ENCODE data around the gene ITGB1.

Gene ITGB1

DNA sequence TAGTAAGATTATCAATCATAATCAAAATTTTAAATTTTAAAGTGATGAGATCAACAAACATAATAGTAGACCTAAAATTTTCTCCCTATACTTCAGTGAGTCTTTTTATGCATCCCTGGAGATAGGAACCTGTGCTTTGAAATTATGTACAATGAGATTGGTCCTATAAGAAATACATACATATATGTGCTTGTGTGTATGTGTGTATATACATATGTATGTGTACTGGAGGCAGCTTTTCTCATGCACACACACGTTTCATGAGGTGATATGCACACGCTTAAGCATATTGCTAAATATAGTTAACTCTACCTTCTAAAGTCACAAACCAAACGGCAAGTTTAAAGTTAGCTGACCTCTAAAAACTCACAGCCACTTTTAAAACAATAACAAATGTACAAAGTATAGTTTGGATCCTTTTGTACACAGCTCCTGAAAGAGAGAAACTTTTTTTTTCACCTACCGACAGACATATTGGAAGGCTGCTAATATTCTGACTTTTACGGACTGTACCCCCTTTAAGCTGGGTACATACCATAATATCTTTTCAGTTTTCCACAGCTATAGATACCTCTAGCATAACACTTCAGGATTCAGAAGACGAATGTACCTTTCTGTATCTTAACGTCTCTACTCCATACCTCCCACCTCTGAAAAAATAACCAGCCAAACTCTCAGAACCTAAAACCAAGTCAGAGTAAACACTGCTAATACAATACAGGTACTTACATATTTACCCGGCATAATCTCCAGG, 3.3 kb downstream of the ITGB1 start:
- peak overlapping the region; percentile 44 for H3K4me3 ChIP-seq (ENCODE audit: control insufficient read depth, low read depth, low read length)
- TF ChIP-seq, protein P1, sequence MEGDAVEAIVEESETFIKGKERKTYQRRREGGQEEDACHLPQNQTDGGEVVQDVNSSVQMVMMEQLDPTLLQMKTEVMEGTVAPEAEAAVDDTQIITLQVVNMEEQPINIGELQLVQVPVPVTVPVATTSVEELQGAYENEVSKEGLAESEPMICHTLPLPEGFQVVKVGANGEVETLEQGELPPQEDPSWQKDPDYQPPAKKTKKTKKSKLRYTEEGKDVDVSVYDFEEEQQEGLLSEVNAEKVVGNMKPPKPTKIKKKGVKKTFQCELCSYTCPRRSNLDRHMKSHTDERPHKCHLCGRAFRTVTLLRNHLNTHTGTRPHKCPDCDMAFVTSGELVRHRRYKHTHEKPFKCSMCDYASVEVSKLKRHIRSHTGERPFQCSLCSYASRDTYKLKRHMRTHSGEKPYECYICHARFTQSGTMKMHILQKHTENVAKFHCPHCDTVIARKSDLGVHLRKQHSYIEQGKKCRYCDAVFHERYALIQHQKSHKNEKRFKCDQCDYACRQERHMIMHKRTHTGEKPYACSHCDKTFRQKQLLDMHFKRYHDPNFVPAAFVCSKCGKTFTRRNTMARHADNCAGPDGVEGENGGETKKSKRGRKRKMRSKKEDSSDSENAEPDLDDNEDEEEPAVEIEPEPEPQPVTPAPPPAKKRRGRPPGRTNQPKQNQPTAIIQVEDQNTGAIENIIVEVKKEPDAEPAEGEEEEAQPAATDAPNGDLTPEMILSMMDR (IDR thresholded peaks at IDR 0.05; ENCODE audit: control insufficient read depth, insufficient read depth, low read depth, low read length, missing control alignments) = no peak
- no peak for DNase-seq (ENCODE audit: low read depth)

DNA sequence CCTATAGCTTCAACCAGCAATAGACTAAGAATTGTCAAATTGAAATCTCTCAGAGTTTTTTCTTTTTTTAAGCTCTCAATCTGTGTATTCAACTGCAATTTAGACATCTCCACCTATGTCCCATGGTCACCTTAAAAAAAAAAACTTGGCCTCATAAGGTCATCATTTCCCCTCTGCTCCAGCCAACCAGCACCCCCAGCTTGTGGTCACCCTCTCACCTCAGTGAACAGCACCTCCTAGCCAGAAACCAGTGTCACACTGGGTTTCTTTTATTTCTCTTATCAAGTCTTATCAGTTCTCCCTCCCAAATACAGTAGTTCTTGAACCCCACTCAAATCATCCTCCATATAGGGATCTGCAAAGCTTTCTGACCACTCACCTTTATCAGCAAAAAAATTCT, 4.0 kb downstream of the ITGB1 start:
- TF ChIP-seq, protein P1 (IDR thresholded peaks at IDR 0.05; ENCODE audit: control insufficient read depth, insufficient read depth, low read depth, low read length, missing control alignments) = no peak
- no peak for DNase-seq (ENCODE audit: low read depth)
- peak overlapping the region; percentile 44 for H3K4me3 ChIP-seq (ENCODE audit: control insufficient read depth, low read depth, low read length)

- DNase-seq (ENCODE audit: low read depth) = no peak
- TF ChIP-seq, protein P1 (IDR thresholded peaks at IDR 0.05; ENCODE audit: control insufficient read depth, insufficient read depth, low read depth, low read length, missing control alignments) = no peak
- peak overlapping the region; percentile 44 for H3K4me3 ChIP-seq (ENCODE audit: control insufficient read depth, low read depth, low read length)
Measured at GRCh38 chr10:32953277-32953927, 4.6 kb downstream of the ITGB1 start.

GRCh38 chr10:32952541-32953276, 5.3 kb downstream of the ITGB1 start:
- H3K4me3 ChIP-seq (ENCODE audit: control insufficient read depth, low read depth, low read length) = no peak overlapping the region
- no peak for DNase-seq (ENCODE audit: low read depth)
- TF ChIP-seq, protein P1 (IDR thresholded peaks at IDR 0.05; ENCODE audit: control insufficient read depth, insufficient read depth, low read depth, low read length, missing control alignments) = no peak

DNA sequence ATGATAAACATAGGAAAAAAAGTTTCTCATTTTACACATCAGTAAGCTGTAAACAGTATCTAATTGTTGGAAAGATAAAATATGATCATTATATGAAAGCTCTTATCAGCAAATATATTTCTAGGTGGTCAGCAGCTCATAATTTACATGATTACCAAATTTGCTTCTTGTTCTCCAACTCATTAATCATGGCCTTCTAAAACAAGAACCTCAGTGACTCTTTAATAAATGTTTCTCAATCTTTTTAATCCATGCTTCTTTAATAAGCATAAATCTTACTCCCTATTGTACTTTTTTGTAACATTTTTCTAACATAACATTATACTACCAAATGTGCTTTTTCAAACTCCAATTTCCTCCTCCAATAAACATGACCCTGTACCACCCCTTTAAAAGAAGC, 5.9 kb downstream of the ITGB1 start:
- no peak for DNase-seq (ENCODE audit: low read depth)
- TF ChIP-seq, protein P1 (IDR thresholded peaks at IDR 0.05; ENCODE audit: control insufficient read depth, insufficient read depth, low read depth, low read length, missing control alignments) = no peak
- no peak overlapping the region for H3K4me3 ChIP-seq (ENCODE audit: control insufficient read depth, low read depth, low read length)

GRCh38 chr10:32951111-32951510, 6.9 kb downstream of the ITGB1 start:
- no peak for DNase-seq (ENCODE audit: low read depth)
- TF ChIP-seq, protein P1 (IDR thresholded peaks at IDR 0.05; ENCODE audit: control insufficient read depth, insufficient read depth, low read depth, low read length, missing control alignments) = no peak
- H3K4me3 ChIP-seq (ENCODE audit: control insufficient read depth, low read depth, low read length) = no peak overlapping the region
